Tibial artery (tissue), 4 donors: ENCODE results near the gene PPP1R13L.

ENCODE experiments used
- DNase-seq, 2 donors: peaks; one replicate each; pipeline ENCODE4 v3.0.0-alpha.2; 2019
- H3K27ac ChIP-seq, 2 donors: fragments of 200-600 bp; sonication (generic) in 1 of 2; 1 replicate in 1 of 2; 2 replicates in 1 of 2; pipeline ENCODE4 v1.5.1; 2018 to 2019; ENCODE audit warnings: mild to moderate bottlenecking in 1 of 2
- H3K27me3 ChIP-seq, 2 donors: fragments of 200-600 bp; sonication (generic) in 1 of 2; one replicate each; pipeline versions ENCODE4 v1.5.1 to v1.6.0; 2016 to 2019
- H3K36me3 ChIP-seq, 3 donors: fragments of 200-600 bp; sonication (generic) in 2 of 3; one replicate each; pipeline ENCODE4 v1.5.1; 2016 to 2019; ENCODE audit warnings: mild to moderate bottlenecking in 2 of 3
- H3K4me1 ChIP-seq, 4 donors: fragments of 200-600 bp; sonication (generic) in 2 of 4; 1 replicate in 3 of 4; 2 replicates in 1 of 4; pipeline ENCODE4 v1.5.1; 2016 to 2019
- H3K4me3 ChIP-seq, 2 donors: fragments of 200-600 bp; sonication (generic) in 1 of 2; 1 replicate in 1 of 2; 2 replicates in 1 of 2; pipeline ENCODE4 v1.5.1; 2018 to 2019; ENCODE audit warnings: mild to moderate bottlenecking in 2 of 2
- H3K9me3 ChIP-seq, 3 donors: fragments of 200-600 bp; sonication (generic) in 1 of 3; one replicate each; pipeline ENCODE4 v1.5.1; 2016 to 2019
- intact Hi-C: fragments of 100-400 bp; cut with DNase I; formaldehyde crosslinking; loops from one replicate; pipeline ENCODE4 v1.15.0; 2023; ENCODE audit warnings: low total_unique reads
- TF ChIP-seq, protein P1 (sequence below), 2 experiments: fragments of 200-600 bp in 1 of 2; fragments of 450-650 bp in 1 of 2; IDR thresholded peaks; one replicate each; pipeline ENCODE4 v1.5.1; 2017 to 2019; ENCODE audit warnings: antibody characterized with exemption in 2 of 2, mild to moderate bottlenecking in 1 of 2, moderate library complexity in 1 of 2

The PPP1R13L gene

DNA sequence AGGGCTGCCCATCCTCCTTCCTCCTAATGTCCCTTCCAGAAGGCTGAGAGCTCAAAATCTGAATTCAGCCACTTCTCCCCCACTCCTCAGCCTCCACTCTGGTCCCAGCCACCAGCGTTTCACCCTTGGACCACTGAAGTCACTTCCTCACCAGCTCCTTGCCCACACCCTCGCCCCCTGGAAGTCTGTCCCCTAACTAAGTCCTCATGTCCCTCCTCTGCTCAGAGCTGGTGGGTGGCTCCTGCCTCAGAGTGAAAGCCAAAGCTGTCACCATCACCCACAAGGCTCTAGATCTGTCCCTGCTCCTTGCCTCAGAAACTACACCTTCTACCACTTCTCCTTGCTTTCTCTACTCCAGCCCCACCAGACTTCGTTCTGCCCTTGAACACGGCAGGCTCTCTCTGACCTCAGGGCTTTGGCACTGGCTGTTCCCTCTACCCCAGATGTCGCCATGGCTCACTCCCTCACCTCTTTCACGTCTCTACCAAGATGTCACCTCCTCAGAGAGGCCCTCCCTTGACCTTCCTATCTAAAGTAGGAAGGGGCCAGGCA, 17.2 kb upstream of the PPP1R13L start:
- no peaks in the 10 kb centered on the region for H3K9me3 ChIP-seq
- TF ChIP-seq, protein P1, sequence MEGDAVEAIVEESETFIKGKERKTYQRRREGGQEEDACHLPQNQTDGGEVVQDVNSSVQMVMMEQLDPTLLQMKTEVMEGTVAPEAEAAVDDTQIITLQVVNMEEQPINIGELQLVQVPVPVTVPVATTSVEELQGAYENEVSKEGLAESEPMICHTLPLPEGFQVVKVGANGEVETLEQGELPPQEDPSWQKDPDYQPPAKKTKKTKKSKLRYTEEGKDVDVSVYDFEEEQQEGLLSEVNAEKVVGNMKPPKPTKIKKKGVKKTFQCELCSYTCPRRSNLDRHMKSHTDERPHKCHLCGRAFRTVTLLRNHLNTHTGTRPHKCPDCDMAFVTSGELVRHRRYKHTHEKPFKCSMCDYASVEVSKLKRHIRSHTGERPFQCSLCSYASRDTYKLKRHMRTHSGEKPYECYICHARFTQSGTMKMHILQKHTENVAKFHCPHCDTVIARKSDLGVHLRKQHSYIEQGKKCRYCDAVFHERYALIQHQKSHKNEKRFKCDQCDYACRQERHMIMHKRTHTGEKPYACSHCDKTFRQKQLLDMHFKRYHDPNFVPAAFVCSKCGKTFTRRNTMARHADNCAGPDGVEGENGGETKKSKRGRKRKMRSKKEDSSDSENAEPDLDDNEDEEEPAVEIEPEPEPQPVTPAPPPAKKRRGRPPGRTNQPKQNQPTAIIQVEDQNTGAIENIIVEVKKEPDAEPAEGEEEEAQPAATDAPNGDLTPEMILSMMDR (IDR thresholded peaks at IDR 0.05), result no peak
- no peak for DNase-seq
- intact Hi-C loops, result no loop called here
- no peak overlapping the region for H3K27ac ChIP-seq
- H3K36me3 ChIP-seq, result peaks cover 0 to 43% (median 35%) of the 10 kb centered on the region in 3 donors
- H3K27me3 ChIP-seq, result no peaks in the 10 kb centered on the region
- no peak overlapping the region for H3K4me3 ChIP-seq
- peaks cover 0 to 36% (median 28%) of the 10 kb centered on the region in 4 donors for H3K4me1 ChIP-seq

DNA sequence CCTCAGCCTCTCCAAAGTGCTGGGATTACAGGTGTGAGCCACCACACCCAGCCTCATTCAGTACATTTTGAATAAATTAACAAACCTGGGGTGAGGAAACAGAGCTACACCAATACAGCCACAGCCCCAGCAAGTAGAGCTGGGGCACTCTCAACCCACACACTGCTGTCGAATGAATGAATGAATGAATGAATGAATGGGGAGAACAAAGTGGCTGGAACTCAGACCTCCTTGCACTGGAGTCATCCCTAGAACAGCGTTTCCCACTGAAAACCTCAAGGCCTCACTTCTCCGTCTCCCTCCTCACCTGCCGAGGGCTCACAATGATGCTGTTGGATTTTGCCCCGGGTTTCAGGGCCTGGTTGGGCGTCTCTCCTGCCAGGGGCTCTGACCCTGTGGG, 16.0 kb upstream of the PPP1R13L start:
- Histone ChIP-seq H3K4me1 (peaks cover 0 to 33% (median 26%) of the 10 kb centered on the region in 4 donors), H3K4me3 (no peak overlapping the region), H3K9me3 (no peaks in the 10 kb centered on the region), H3K27ac (no peak overlapping the region), H3K36me3 (peaks cover 10 to 55% (median 47%) of the 10 kb centered on the region in 3 donors), H3K27me3 (no peaks in the 10 kb centered on the region)
- no peak for DNase-seq
- intact Hi-C loops, result no loop called here
- TF ChIP-seq, protein P1 (IDR thresholded peaks at IDR 0.05), result no peak

DNA sequence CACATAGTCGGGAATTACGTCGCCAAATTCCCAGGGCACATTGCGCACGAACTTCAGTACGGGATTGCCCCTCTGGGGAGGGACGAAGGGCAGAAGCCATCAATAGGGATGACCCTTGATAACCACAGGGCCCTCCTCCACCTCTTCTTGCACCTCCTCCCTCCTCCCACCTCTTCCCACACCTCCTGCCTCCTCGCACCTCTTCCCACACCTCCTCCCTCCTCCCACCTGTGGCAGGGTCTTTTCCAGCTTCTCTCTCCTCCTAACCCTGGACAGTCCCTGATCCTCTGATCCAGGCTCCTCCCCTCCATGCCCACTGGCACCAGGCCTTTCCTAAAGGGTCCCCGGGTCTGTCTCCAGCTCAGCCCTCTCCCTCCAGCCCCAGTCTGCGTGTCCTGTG, 15.5 kb upstream of the PPP1R13L start:
- Histone ChIP-seq H3K9me3 (no peaks in the 10 kb centered on the region), H3K4me1 (peaks cover 0 to 31% (median 24%) of the 10 kb centered on the region in 4 donors), H3K36me3 (peaks cover 14 to 60% (median 52%) of the 10 kb centered on the region in 3 donors), H3K27me3 (no peaks in the 10 kb centered on the region), H3K27ac (no peak overlapping the region), H3K4me3 (no peak overlapping the region)
- intact Hi-C loops, result no loop called here
- TF ChIP-seq, protein P1 (IDR thresholded peaks at IDR 0.05), result no peak
- DNase-seq, result no peak

DNA sequence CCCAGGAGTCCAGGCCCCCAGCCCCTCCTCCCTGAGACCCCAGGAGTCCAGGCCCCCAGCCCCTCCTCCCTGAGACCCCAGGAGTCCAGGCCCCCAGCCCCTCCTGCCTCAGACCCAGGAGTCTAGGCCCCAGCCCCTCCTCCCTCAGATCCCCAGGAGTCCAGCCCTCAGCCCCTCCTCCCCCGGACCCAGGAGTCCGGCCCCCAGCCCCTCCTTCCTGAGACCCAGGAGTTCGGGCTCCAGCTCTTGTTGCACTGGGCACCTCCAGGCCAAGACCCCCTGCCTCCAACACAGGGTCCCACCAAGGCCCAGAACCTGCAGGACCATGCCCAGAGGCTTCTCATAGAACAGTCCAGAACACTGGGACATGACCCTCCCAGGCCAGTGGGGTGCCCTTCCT, 15.0 kb upstream of the PPP1R13L start:
- peaks cover 0 to 26% (median 20%) of the 10 kb centered on the region in 4 donors for H3K4me1 ChIP-seq
- H3K27me3 ChIP-seq, result no peaks in the 10 kb centered on the region
- no peak overlapping the region for H3K4me3 ChIP-seq
- DNase-seq, result no peak
- TF ChIP-seq, protein P1 (IDR thresholded peaks at IDR 0.05), result no peak
- no peak overlapping the region for H3K27ac ChIP-seq
- no peaks in the 10 kb centered on the region for H3K9me3 ChIP-seq
- intact Hi-C loops, result no loop called here
- H3K36me3 ChIP-seq, result peaks cover 14 to 63% (median 53%) of the 10 kb centered on the region in 3 donors

DNA sequence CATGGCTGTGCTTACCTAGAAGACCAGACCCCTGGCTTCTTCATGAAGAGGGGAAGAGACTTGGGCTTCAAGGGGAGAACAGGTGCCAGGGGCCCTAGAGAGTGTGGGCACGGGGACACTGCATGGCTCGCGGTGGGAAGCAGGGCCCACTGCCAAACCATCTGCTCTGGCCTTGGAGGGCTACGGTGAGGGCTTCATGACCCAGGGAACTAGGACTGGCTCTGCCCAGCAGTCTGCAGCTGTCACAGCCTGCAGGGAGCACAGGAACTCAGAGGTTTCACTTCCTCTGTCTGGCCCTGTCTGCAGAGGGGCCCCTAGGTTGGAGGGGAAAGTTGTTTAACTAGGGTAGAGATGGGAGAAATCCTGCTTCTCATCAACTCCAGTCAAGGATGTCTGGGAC, 14.5 kb upstream of the PPP1R13L start:
- H3K4me3 ChIP-seq, result no peak overlapping the region
- peaks cover 14 to 68% (median 58%) of the 10 kb centered on the region in 3 donors for H3K36me3 ChIP-seq
- intact Hi-C loops, result no loop called here
- no peaks in the 10 kb centered on the region for H3K27me3 ChIP-seq
- peaks cover 0 to 22% (median 16%) of the 10 kb centered on the region in 4 donors for H3K4me1 ChIP-seq
- peak in 1 of 2 donors; percentile 38 for DNase-seq
- TF ChIP-seq, protein P1 (IDR thresholded peaks at IDR 0.05), result no peak
- H3K27ac ChIP-seq, result no peak overlapping the region
- H3K9me3 ChIP-seq, result no peaks in the 10 kb centered on the region
